ENCODE data around the gene GRM8.

GRCh38 chr7:126436213-126436868 is 816.4 kb downstream of the GRM8 start:
- TF ChIP-seq POLR2AphosphoS5 (IDR thresholded peaks at IDR 0.05; ENCODE audit: low read depth, low read length) (no peak), POLR2A (IDR thresholded peaks at IDR 0.05; ENCODE audit: low read depth, low read length) (no peak)

Data from GM12892 (cell line).